GM10847 (cell line): ENCODE data around the gene LUZP1.

Experiments
- POLR2A ChIP-seq: IDR thresholded peaks from 2 replicates; pipeline ENCODE4 v1.6.1; 2011; ENCODE audit not compliant: insufficient read length; ENCODE audit errors: extremely low read depth

LUZP1 gene

DNA sequence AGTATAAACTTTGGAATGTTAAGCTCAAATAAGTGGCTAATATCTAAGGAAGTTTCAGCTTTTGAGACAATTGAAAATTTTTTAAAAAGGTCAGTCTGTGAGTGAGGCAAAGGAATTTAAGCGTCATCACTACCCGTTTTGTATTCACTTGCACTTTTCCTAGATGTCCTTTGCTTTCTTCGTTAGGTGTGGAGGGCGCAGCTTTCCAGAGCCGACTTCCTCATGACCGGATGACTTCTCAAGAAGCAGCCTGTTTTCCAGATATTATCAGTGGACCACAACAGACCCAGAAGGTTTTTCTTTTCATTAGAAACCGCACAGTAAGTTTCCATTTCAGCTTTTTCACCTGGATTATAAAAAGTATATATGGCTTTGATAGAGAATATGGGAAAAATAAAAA, 118.5 kb downstream of the LUZP1 start:
- no peak for TF ChIP-seq POLR2A

GRCh38 chr1:23044035-23044434, 124.6 kb downstream of the LUZP1 start:
- no peak for TF ChIP-seq POLR2A

GRCh38 chr1:23040509-23040908, 128.1 kb downstream of the LUZP1 start:
- TF ChIP-seq POLR2A, result no peak

DNA sequence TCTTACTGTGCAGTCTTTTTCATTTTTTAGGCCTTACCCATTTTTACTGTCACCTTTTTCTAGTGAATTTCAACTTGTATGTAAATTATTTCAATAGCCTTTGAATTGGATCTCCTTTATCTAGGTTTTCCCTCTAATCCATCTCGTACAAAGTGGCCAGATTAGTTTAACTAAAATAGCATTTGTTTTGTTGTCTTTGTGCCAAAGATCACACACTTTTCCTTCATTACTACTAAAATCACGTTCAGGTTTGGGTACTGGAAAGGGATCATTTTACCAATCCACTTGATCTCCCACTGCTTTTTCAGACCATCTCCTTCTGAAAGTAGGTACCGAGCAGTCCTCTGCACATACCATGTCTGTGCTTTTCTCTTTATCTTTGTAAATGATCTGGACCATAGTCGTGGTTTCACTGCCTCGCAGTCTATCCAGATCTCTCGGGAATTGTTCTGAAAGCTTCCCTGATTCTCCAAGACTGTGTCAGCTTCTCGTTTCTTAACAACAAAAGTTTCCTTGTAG, 129.3 kb downstream of the LUZP1 start:
- TF ChIP-seq POLR2A, result no peak

DNA sequence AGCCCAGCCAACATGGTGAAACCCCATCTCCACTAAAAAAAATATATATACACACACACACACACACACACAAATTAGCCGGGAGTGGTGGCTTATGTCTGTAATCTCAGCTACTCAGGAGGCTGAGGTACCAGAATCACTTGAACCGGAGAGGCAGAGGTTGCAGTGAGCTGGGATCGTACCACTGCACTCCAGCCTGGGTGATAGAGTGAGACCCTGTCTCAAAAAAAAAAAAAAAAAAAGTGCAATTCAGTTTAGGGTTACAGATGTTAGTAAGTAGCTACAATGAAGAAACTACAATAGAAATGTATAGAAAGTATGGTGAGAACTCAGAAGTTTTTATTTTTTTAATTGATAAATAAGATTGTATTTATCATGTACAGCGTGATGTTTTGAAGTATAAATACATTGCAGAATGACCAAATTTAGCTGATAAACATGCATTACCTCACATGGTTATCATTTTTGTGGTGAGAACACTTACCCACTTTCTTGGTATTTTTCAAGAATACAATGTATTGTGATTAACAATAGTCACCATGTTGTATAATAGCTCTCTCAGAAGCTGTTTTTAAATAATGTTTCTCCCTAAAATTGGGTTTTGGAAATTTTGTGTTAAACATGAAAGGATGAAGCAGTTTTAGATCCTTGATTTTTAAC, 131.4 kb downstream of the LUZP1 start:
- TF ChIP-seq POLR2A, result no peak

DNA sequence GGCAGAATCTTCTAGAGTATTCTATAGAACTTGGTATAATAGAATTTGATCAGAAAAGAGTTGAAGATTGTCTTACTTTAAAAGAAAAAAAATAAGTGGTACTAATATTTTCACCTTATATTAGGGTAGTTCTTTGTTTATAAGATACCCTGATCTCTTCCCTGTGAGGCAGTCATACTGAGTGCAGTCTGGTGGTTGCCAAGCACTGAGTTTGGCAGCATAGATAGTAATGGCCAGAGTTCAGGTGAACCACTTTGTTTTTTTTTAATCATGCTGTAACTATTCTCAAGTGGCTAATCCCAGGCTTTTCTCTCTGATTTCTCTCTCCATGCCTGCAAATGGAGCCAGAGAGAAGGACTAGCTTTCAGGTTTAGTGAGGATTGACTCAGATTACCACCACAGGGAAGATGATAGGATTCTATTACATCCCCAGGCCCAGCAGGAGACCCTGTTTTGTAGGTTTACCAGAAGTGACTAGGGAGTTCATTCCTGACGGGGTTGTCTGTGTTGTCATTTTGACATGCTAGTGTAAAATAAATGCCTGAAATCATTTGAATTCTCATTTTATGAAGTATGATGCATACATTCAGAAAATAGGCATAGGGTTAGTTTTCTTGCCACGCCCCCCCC, 132.7 kb downstream of the LUZP1 start:
- no peak for TF ChIP-seq POLR2A
